DND-41 (cell line): ENCODE measurements around the gene BCR.

Experiments
- EZH2 ChIP-seq: IDR thresholded peaks from 3 replicates; pipeline ENCODE4 v1.6.1; 2012; ENCODE audit warnings: borderline replicate concordance, low read depth, mild to moderate bottlenecking, moderate library complexity, low read length, inconsistent platforms; ENCODE audit not compliant: severe bottlenecking
- TF ChIP-seq, protein P1 (sequence below): IDR thresholded peaks from 2 replicates; pipeline ENCODE4 v1.5.1; 2012; ENCODE audit warnings: borderline replicate concordance, low read length, moderate library complexity, mild to moderate bottlenecking; ENCODE audit not compliant: poor library complexity, severe bottlenecking; ENCODE audit errors: extremely low read depth

DNA sequence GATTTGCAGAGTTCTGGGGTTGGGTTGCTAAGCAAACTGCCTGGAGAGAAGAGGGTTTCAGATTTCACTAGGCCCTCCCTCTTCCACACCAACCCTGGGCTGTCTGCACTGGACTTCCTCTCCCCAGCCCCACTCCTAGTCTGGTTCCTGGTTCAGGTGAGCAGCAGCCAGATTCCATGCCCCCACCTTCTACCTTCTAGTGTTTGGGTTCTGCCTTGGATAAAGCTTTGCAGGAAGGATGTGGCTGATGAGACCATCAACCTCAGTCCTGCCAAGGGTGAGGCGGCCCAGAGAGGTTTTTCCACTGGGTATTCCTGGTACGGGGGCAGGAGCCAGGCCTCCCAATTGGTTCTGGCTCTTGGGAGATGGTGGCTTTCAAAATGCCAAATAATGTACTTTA lies 68.3 kb downstream of the BCR start:
- TF ChIP-seq, protein P1, sequence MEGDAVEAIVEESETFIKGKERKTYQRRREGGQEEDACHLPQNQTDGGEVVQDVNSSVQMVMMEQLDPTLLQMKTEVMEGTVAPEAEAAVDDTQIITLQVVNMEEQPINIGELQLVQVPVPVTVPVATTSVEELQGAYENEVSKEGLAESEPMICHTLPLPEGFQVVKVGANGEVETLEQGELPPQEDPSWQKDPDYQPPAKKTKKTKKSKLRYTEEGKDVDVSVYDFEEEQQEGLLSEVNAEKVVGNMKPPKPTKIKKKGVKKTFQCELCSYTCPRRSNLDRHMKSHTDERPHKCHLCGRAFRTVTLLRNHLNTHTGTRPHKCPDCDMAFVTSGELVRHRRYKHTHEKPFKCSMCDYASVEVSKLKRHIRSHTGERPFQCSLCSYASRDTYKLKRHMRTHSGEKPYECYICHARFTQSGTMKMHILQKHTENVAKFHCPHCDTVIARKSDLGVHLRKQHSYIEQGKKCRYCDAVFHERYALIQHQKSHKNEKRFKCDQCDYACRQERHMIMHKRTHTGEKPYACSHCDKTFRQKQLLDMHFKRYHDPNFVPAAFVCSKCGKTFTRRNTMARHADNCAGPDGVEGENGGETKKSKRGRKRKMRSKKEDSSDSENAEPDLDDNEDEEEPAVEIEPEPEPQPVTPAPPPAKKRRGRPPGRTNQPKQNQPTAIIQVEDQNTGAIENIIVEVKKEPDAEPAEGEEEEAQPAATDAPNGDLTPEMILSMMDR, result no peak
- no peak for TF ChIP-seq EZH2
